Activated CD4-positive, alpha-beta T cell treated with anti-CD3 and anti-CD28 coated beads, Interleukin-2, amount 50 U/mL, for 48 hours (primary cell): ENCODE measurements around the gene FARS2.
"Not testable (repeated sequence)": the region's sequence is repeated elsewhere in the genome, so short reads cannot be mapped to it uniquely, and the experiment has no call there.

Source experiments
- DNase-seq, 2 experiments: peaks; one replicate each; pipeline ENCODE4 v3.0.0-alpha.2; 2020

Gene FARS2

DNA sequence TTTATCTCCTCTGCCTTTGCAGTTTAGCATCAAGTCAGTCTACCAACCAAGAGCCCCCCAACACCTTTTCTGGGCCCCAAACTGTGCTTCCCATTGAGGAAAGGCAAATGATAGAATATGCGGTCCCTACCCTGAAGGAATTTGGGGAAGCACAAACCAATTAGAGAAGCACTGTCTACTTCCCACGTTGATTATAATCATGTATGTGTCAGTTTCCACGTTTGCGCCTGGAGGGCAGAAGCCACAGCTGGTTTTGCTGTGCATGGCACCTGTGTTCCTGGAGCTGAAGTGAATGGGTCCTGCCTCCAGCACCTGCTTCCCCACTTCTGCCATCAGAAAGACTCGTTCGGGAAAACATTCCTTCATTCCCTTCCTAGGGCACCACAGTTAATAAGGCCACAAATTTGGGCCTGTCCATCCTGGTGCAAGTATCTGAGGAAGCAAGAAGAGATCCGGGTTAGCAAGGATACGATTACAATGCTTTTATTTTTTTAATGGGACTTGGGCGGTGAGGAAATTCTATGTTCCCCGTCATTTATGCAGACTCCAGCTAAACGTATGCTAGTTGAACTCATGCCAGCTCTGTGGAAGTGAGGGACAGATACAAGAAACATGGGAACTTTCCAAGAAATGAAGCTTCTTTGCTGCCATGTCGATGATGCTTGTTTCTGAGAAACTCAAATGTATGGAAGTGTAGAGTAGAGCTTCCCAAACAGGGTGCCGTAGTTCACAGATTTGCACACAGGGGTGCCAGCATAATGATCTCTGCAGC is 411.9 kb downstream of the FARS2 start:
- DNase-seq: no peak

DNA sequence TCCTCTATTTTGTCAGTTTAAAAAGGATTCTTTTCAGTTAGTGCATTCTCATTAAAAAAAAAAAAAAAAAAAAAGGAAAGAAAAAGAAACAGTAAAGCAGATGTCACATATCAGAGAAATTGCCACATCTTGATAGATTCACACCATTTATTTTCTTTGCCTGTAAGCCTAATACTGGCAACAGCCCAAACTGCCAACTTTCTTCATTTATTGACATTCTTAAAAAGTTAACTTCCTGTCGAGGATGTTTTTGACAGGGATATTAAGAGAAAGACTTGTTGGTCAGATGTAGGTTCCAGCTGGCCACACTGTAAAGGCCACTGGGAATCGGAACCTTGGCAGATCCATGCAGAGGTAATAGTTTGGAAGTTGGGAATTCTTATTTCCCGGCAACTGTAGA is 412.8 kb downstream of the FARS2 start:
- DNase-seq: no peak

DNA sequence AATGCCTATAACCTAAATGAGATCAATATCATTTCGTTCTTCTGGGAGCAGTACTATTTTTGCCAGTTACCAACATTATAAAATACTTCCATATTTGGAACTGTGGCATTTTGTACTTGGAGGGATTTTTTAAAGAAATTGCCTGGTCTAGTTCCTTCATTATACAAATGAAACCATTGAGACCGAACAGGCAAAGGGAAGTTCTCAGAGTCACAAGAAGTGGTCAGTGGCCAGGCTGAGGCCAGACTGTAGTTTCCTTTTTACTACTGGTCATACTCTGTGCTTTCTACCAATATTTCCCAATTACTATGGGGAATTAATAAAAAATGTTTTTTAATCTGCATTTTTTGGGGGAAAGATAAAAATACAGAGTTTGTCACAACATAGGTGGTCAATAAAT is 413.4 kb downstream of the FARS2 start:
- no peak for DNase-seq

DNA sequence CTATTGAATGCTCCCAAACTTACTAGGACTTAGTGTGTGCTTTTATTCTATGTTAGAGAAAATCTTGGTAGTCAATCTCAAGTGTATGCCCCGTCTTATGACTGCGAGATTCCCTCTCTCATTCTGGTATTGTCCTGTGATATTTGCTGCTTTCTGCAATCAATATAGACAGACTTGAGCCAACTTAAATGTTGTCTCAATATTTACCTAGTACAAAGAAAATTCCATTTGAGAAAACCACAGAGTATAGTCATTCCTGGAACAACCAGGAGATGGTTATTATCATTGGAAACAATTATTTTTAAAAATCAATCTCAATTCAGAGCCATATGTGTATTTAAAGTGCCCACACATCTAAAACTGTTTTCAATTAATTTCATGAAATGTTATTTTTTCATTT is 415.4 kb downstream of the FARS2 start:
- DNase-seq: no peak

DNA sequence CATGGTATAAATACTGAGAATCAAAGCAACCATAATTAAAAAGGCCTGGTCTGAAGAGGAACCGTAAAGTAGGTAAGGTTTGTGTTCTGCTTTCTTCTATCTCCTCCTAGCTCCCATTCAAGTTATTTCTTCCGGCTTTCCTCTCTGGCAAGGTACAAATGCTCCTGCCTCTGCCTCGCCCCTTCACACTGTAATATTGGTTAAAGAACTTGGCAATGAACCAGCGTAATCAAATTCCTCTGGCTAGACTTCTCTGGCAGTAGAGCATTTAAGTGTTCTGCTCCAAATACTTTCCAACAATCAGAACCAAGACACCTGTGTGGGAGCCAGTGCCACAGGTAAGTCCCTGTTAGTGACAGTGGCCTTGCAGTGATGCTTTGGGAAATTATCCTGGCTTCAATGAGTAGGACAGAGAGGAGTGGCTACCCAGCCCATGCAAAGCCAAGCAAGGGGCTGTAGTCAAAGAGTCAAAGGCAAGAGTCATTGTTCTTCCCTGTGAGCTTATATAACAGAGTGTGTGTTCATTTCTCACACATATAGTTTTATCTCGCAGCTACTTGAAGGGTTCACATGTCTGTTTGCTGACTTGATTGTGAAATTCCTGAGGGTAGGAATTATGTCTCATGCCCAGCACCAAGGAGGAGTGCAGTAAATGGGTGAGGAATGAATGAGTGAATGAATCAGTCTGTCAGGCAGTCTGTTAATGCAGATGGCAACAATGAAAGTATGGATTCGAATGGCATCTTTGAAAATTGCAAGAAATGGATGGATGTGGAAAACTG is 416.1 kb downstream of the FARS2 start:
- no peak for DNase-seq

DNA sequence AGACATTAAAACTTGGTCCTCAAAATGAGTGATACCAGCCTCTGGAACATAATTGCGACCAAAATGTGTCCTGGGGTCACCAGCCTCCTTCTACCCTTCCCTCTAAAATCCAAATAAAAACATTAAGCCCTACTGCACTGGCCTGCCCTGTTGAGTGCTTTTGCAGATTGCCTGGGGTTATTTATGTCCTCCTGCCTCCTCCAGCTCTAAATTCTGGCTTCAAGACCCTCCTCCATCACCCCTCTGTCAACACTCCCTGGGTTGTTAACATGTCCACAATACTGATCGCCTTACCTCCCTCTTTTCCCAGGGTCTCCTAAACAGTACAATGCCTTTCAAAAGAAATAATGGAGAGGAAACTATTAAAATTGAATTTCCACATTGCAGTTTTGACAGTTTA is 418.0 kb downstream of the FARS2 start:
- DNase-seq: no peak

DNA sequence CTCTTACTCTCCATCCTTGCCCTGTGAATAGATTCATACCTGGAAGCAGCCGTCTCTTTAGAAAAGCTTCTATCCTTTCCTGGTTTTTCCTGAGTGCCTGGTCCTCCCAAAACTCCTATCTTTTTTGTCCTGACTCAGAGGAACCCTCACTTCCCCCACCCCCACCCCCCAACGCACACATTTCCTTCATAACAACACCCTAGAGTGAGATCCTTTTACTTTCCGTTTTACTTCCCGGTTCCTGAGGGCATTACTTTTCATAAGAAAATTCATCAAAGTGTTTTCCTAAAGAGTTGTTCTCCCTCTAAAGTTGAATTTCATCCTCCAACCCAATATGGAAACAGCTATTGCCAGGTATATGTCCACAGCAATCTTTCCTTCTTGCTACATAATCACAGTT is 418.4 kb downstream of the FARS2 start:
- DNase-seq: no peak

DNA sequence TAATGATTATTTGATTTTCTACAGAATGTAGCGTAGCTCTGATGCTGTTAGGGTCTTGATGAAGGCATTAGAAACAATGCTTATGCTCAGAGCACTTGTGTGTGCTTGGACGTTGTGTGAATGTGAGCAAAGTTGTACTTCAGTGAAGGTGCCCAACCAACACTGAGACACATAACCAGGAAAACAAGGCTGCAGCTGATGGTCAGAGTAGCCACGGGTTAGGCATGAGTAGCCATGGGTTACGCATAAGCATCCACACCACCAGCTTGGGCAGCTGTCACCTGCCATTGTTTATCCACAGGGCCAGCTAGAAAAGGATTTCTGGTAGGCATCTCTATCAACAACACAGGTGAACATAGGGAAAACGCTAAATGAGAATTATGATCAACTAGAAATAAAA is 418.8 kb downstream of the FARS2 start:
- DNase-seq: no peak

DNA sequence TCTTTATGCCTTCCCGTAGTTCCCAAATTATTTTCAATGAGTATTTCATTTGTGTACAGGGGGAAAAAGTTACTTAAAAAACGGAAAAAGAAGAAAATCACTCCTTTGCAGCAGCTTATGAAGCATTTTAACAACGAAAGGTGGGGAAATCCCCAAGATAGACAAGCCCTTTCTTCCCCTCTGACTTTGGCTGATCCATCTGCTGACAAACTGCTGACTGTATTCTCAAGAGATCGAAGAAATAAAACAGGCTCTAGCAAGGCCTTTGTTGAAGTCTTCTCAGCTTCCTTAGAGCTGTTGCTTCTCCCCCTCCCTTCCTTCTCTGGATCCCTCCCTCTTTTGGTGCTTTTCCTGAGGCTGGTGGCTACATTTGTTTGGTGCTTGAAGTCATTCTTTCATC is 420.2 kb downstream of the FARS2 start:
- no peak for DNase-seq

DNA sequence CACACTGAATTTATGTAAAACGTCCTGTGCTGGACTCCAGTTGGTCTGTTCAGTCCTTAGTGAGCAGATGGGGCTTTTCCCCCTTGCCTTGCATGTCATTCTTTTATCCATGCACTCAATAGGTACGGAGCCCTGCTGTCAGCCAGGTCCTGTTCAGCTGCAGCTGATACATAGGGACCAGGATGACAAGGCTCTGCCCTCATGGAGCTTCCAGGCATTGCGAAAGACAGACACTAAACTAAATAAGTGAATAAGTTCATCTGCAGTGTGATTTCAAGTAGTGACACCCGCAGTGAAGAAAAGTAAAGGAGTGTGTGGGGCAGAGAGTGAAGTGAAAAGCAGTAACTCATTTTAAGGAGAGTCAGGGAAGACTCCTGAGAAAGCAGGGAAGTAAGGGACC is 421.2 kb downstream of the FARS2 start:
- no peak for DNase-seq

DNA sequence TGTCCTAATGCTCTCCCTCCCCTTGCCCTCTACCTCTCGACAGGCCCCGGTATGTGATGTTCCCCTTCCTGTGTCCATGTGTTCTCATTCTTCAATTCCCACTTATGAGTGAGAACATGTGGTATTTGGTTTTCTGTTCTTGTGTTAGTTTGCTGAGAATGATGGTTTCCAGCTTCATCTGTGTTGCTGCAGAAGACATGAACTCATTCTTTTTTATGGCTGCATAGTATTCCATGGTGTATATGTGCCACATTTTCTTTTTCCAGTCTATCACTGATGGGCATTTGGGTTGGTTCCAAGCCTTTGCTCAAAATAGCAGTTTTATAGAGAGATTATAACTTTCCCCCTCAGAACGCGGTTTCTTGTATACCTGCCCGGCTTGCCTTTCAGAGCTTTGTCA is 422.4 kb downstream of the FARS2 start:
- not testable (repeated sequence) for DNase-seq

DNA sequence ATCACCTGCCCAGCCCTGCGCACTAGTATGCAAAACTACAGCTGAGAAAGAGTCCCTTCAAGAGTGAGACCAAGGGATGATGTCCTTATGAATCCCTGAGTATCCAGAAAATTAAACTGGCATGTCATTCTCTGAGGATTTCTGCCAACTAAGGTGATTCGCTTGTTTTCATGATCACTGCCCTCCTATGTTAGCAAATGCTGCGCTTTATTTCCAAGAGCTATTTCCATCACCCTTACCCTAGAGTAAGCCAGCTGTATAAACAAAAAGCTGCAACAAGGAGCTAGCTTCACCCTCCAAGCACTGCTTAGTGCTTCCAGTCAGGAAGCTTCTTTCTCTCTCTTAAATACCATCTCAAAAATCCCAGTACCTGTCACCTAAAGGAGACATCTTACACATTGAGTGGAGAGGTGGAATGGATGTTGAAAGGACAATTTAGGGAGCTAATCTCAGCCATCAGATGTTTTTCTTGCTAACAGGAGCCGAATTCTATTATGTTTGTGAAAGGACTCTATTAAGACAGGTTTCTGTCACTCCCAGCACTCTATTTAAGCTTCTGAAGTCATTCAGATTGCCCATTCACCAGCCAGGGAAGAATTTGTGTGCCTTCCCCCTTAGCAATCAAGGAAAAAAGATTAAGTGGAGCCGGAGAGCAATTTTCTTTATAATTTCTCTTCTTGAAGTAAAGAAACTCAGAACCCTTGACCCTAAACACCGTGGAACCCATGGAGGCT is 423.2 kb downstream of the FARS2 start:
- DNase-seq: no peak

DNA sequence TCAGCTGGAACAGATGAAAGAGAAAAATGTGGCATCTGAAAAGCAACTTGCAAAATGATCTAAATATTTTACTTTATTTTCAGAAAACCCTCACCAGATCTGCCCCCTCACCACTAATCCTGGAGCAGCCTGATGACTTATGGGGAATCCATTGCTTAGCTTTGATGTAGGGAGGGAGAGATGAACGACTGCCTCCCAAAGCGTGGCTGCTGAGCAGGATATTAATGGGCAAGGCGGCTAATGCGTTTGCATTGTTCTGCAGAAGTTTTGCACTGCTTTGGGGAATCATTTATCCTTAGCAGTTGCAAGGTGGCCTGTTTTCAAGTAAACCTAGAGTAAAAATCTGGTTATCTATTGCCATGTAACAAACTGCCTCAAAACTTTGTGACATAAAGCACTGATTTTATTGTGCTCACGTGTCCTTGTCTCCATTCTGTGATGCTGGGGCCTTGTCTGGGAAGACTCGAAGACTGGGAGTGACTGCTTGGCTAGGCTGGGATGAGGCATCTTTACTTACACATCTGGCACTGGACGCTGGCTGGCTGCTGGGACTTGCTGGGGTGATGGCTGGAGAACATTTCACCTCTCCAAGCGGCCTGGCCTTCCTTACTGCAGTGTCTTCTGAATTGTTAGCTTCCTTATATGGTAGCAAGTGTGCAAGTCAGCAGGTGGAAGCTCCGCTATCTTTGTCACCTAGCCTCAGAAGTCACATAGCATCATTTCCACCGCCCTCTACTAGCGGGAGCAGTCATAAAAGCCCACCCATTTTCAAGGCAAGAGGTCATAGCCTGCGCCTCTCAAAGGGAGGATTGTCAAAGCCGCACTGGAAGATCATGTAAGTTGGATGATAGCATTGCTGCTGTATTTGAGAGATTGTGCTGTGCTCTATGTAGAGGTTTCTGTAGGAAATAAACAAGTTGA is 432.2 kb downstream of the FARS2 start:
- DNase-seq: no peak

DNA sequence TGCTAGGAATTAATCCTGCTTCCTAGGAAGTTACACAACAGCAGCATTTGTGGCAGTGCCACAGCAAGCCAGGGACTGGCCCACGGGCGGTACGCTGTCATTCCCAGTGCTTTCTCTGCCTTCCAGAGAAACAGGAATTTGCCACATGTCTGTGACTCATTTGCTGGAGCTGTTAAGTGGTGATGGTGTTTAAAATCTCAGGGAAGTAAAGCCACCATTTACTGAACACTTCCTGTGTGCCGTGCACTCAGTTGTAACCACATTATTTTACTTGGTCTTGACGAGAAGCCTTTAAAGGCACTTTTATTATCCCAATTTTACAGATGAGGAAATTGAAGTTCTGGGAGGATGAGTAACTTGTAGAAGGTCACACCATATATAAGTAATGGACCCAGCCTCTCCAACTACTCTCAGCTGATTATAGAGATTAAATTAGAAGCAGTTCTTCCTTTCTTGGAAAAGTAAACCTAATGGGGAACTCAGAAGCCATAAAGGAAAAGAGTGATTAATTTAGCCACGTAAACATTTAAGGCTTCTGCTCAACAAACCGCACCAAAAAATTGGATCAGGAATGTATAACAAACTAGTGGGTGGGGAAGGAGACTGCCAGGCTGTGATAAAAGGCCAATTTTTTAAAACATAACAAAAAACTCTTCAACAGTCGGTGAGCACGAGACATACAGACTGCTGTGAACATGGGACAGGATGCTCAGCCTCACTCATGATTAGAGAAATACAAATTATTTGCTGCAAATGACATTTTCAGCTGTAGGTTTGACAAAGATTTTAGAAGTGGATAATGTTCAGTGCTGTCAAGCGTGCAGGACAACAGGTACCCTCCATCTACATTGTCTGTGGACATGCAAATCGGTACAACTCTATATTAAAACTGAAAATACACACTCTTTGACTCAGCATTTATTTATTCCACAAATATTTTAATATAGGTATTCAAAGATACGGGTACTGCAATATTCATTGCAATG is 434.2 kb downstream of the FARS2 start:
- no peak for DNase-seq

DNA sequence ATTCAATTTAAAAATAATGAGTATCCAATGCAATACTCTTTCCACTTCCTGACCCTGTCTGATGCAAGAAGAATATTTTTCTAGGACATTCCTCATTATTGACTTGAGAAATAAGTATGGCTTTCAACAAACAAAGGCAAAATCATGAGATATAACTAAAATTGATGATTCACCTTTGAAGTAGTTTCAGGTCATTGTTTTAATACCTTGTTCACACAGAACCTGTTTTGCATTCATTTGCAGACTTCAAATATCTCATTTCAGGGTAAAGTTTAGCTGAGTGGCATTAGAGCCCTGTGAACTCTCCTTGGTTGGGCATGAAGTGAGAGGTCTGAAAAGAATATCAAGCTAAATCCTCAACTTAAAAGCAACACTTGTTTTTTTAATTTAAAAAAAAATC is 436.2 kb downstream of the FARS2 start:
- DNase-seq: no peak

DNA sequence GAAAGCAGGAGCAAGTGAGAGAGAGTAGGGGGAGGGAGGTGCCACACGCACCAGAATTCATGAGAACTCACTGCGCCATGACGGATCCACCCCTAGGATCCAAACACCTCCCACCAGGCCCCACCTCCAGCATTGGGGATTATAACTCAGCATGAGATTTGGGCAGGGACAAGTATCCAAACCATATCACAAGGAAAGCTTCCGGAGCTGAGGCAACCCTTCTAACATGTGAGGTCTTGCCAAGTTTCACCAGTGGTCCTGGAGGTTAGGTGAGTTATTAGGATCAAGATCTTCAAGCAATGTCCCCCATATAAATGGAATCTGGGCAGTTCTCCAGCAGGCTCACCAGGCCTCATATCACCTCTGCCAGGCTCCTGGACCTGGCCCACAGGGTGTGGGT is 437.0 kb downstream of the FARS2 start:
- no peak for DNase-seq

DNA sequence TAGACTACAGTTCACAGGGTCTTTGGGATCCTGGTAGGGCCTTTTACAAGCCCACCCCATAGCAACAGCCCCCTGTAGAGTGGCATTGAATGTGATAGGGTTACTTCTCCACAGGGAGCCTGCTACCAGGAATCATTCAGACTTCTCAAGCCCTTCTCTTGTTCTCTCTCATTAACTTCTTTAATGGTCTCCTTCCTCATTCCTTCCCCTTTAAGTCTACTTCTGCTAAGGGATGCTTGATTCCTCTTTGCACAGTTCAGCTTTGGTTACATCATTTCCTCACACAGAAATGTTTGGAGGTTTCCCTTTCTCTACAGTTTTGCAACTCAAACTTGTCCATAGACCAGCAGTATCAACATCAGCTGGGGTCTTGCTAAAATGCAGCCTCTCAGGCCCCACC is 437.8 kb downstream of the FARS2 start:
- DNase-seq: not testable (repeated sequence)

DNA sequence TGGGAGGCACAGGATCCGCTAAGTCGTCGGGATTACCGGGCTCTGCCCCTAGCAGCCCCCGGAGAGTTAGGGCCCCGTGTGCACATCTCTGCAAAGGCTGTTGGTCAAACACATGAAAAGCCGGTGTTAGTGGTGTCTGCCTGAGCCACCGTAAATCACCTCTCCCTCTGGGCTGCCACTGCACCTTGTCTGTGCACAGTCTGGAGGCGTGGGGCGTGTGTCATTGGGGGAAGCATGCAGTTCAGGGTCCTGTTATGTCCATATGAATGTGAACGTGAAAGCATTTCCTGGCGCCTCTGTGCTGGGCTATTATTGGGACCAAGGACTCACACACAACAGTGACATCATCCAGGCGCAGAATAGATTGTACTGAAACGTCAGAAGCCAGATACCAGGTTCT is 439.9 kb downstream of the FARS2 start:
- no peak for DNase-seq

DNA sequence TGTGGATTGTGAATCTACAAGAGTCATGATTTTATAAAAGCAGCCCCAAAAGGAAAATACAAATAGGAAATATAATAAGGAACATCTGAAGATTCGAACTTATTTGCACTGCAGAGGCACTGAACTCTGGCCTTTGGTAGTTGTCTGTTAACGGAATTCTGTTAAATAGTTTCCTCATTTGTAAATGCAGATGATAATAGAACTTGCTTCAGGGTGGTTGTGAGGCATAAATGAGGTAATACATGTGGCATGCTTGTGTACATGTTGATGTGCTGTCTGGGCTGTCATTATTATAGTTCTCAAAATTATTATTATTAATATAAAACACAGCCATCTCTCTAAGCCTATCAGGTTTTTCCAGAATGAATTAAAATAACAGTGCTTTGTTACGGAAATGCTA is 443.4 kb downstream of the FARS2 start:
- DNase-seq: no peak

DNA sequence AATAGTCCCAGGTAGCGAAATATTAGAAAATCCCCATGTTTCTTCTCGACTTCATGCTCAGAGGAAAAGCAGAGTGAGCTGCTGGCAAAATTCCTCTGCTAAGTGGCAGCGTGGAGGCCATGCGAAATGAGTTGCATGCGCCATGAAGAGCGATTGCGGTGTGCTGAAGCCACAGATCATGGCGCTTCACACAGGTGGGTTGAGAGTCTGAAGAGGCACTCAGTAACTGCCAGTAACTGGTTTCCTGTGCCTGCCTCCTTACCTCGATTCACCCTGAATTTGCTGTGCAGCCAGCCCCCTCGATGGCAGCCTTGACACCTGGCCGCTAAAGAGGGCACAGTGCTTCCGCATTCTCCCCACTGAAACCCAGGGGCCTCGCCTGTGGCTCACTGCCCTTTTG is 443.9 kb downstream of the FARS2 start:
- DNase-seq: no peak
